Fibroblast of skin of right quadriceps (primary cell): ENCODE data around the gene ABCA7.
"Not testable (repeated sequence)": the region's sequence is repeated elsewhere in the genome, so short reads cannot be mapped to it uniquely, and the experiment has no call there.

Source experiments
- DNase-seq: peaks from one replicate; pipeline ENCODE4 v3.0.0-alpha.2; 2013

Gene ABCA7

GRCh38 chr19:1017115-1017905, 22.6 kb upstream of the ABCA7 start:
- DNase-seq, result no peak

- no peak for DNase-seq
These were observed 22.0 kb upstream of the ABCA7 start for GRCh38 chr19:1017906-1018305.

- no peak for DNase-seq
These were observed 21.5 kb upstream of the ABCA7 start for GRCh38 chr19:1018393-1018792.

GRCh38 chr19:1018932-1019615, 20.8 kb upstream of the ABCA7 start:
- no peak for DNase-seq

- DNase-seq, result no peak
These were observed 20.3 kb upstream of the ABCA7 start for GRCh38 chr19:1019616-1019961.

GRCh38 chr19:1019980-1020867, 19.7 kb upstream of the ABCA7 start:
- DNase-seq, result no peak

GRCh38 chr19:1020868-1021425, 19.0 kb upstream of the ABCA7 start, which contains the start of gene TMEM259:
Gene TMEM259, minus strand, starts transcription at chr19:1021123. Its CDS starts 127 bp downstream, at chr19:1020996.
- DNase-seq, result peak; percentile 98

GRCh38 chr19:1023883-1024188, 16.1 kb upstream of the ABCA7 start:
- not testable (repeated sequence) for DNase-seq

GRCh38 chr19:1025080-1025479, 14.8 kb upstream of the ABCA7 start:
- not testable (repeated sequence) for DNase-seq

GRCh38 chr19:1025960-1026782, 13.7 kb upstream of the ABCA7 start, which contains the start of gene CNN2:
Gene CNN2, plus strand, starts transcription at chr19:1026608. Its CDS starts 54 bp downstream, at chr19:1026662.
- peak; percentile 86 for DNase-seq

GRCh38 chr19:1026783-1027649, 12.9 kb upstream of the ABCA7 start:
- DNase-seq, result peak; percentile 49

- DNase-seq, result no peak
These were observed 12.3 kb upstream of the ABCA7 start for GRCh38 chr19:1027650-1028061.

- peak; percentile 98 for DNase-seq
These were observed 11.6 kb upstream of the ABCA7 start for GRCh38 chr19:1028062-1028926.

- no peak for DNase-seq
These were observed 7.5 kb upstream of the ABCA7 start for GRCh38 chr19:1032264-1032867.

- DNase-seq, result no peak
These were observed 3.8 kb upstream of the ABCA7 start for GRCh38 chr19:1035998-1036621.

GRCh38 chr19:1037621-1038064, 2.3 kb upstream of the ABCA7 start:
- no peak for DNase-seq

GRCh38 chr19:1038978-1039645, 795 bp upstream of the ABCA7 start:
- DNase-seq, result peak; percentile 32

GRCh38 chr19:1040476-1041271, 767 bp downstream of the ABCA7 start:
- DNase-seq, result peak; percentile 95
